NCI-H460 (cell line): Measurements from ENCODE around the gene PSMG2. TPM values are rescaled to one million over a fixed set of nuclear protein-coding genes. Genes with fewer than 3 reads are reported as not detected.
"Not testable (repeated sequence)": the region's sequence is repeated elsewhere in the genome, so short reads cannot be mapped to it uniquely, and the experiment has no call there.

Source experiments
- DNase-seq: peaks from one replicate; pipeline ENCODE4 v3.0.0-alpha.2; 2016; ENCODE audit warnings: low read depth; ENCODE audit errors: extremely low read depth
- small RNA-seq, 2 experiments: library from RNA; depleted of rRNA; stranded (forward); fragments of <200 nt; gene quantifications; one replicate each; pipeline ENCODE3, GENCODE V24; 2014
- total RNA-seq: library from RNA; depleted of rRNA; stranded (reverse); fragments of >200 nt; shearing (Covaris generic); gene quantifications from 2 replicates; pipeline ENCODE4 v1.2.3, GENCODE V29; 2014; rRNA removed

Gene PSMG2
- total RNA-seq, 1 experiment from 2014 or later, result 136 TPM

GRCh38 chr18:12756619-12757239 lies 53.9 kb downstream of the PSMG2 start:
- not testable (repeated sequence) for DNase-seq

- DNase-seq, result not testable (repeated sequence)
These were observed 55.7 kb downstream of the PSMG2 start for GRCh38 chr18:12758566-12758965.

GRCh38 chr18:12765126-12765525 lies 62.3 kb downstream of the PSMG2 start:
- no peak for DNase-seq

DNA sequence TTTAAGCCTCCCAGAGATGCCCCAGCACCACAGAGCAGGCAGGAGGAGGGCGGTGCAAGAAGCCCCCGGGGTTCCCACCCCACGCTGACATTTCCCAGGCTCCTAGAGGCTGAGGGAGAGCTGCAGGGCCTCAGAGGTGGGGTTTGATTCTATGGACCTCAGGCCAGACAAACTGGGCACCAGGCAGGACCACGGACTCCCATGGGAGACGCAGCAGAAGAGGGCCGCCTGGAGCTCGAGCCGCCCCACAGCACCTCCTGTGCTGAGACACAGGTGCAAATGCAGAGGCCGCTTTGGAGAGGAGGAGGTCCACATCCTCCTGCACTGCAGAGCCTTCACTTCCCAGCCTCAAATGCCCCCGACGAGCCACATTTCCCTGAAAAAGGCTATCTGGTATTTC lies 62.7 kb downstream of the PSMG2 start:
- no peak for DNase-seq

GRCh38 chr18:12766986-12767433 lies 64.2 kb downstream of the PSMG2 start:
- DNase-seq, result no peak

GRCh38 chr18:12767580-12768155 lies 64.8 kb downstream of the PSMG2 start:
- DNase-seq, result no peak

- DNase-seq, result no peak
These were observed 65.8 kb downstream of the PSMG2 start for GRCh38 chr18:12768625-12769024.

DNA sequence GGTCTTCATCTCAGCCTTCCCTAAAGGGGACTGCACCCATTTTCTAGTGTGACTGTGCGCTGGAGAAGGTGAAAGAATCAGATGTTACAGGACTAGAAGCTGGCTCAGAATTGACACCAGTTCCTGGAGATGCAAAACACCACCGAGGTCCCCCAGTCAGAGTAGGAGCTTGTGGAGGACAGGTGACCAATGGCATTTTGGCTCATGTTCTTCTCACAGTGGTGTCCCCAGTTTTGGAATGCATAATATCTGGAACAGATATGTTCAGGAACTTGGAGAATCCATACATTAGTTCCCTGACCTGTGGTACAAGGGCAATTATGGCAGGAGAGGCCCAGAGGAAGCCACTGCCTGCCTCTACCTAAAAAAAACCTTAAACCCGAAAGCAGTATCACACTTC lies 66.3 kb downstream of the PSMG2 start:
- no peak for DNase-seq

- DNase-seq, result no peak
These were observed 67.0 kb downstream of the PSMG2 start for GRCh38 chr18:12769644-12770440.

GRCh38 chr18:12770469-12771219 lies 67.8 kb downstream of the PSMG2 start:
- no peak for DNase-seq

GRCh38 chr18:12772111-12772510 lies 69.3 kb downstream of the PSMG2 start:
- no peak for DNase-seq

DNA sequence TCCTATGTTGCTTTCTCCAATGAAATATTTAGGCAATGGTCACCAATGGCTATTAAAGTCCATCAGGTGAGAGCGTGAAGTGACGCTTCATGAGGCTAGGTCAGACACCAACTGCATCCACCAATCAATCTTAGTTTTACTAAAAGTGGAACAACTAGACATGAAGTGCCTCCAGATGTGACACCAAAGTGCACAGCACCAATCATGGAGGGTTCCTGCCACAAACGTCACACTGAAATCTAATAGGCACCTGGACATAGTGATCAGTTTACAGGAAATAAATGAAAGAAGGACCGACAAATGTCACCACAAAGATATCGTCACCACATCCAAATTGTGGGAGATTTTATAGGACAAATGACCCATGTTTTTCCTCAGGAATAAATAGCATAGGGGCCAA lies 70.5 kb downstream of the PSMG2 start:
- no peak for DNase-seq

- DNase-seq, result no peak
These were observed 72.1 kb downstream of the PSMG2 start for GRCh38 chr18:12774982-12775381.

Small RNAs within 50 kb of the gene (small RNA-seq; reads per million reads assigned to genes)
- 0 reads per million in 2 experiments for gene RF00019

Other genes with a start within 250 kb of the PSMG2 start
- 46.2 and 49.0 TPM in 2 replicates for gene SPIRE1, start 44.9 kb upstream of the PSMG2 start, total RNA-seq
- 10.9 and 15.6 TPM in 2 replicates for gene CEP76, start 319 bp upstream of the PSMG2 start, total RNA-seq
- gene PTPN2, start 181.2 kb downstream of the PSMG2 start, total RNA-seq, result 34.4 and 38.8 TPM in 2 replicates
- 43.2 and 43.3 TPM in 2 replicates for gene SEH1L, start 245.0 kb downstream of the PSMG2 start, total RNA-seq